ENCODE data around the gene TPSB2. TPM values are rescaled to one million over a fixed set of nuclear protein-coding genes. Genes with fewer than 3 reads are reported as not detected.
"Not testable (repeated sequence)": the region's sequence is repeated elsewhere in the genome, so short reads cannot be mapped to it uniquely, and the experiment has no call there.

The TPSB2 gene
- total RNA-seq, 4 donors from 2014 or later = 32.8 to 163 (median 51.4) TPM

GRCh38 chr16:1244881-1245280 lies 14.9 kb upstream of the TPSB2 start:
- no peak for TF ChIP-seq CTCF (IDR thresholded peaks at IDR 0.05; ENCODE audit: low read depth)

DNA sequence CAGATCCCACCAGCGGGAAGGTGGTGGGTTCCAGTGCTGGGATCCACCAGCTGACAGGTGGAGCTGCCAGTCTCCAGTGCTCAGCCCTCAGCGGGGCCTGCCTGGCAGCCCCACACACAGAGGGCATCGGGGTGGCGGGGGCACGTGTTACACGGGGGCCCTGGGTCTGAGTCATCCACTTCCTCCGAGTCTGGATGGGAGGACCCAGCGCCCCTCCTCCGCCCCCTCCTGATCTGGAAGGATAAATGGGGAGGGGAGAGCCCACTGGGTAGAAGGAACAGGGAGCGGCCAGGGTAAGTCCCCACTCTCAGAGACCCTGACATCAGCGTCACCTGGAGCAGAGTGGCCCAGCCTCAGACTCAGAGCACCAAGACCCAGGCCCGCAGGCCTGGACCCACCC lies 10.5 kb upstream of the TPSB2 start, which contains the start of gene TPSAB1:
TPSAB1 (plus strand) TSS at position 270 of the 400 bp plus-strand sequence. CDS start 234 bp downstream, outside the sequence.
- not testable (repeated sequence) for TF ChIP-seq CTCF (IDR thresholded peaks at IDR 0.05; ENCODE audit: low read depth)

- no peak for TF ChIP-seq CTCF (IDR thresholded peaks at IDR 0.05; ENCODE audit: low read depth)
Observed at GRCh38 chr16:1237990-1238389, 8.0 kb upstream of the TPSB2 start.

- TF ChIP-seq CTCF (IDR thresholded peaks at IDR 0.05; ENCODE audit: low read depth) = no peak
Observed at GRCh38 chr16:1225051-1225451, 4.9 kb downstream of the TPSB2 start, which contains the start of gene TPSG1. TPSG1 (minus strand) TSS chr16:1225268; CDS start chr16:1225252, 16 bp downstream.

- TF ChIP-seq CTCF (IDR thresholded peaks at IDR 0.05; ENCODE audit: low read depth) = no peak
Observed at GRCh38 chr16:1224558-1224957, 5.4 kb downstream of the TPSB2 start.

GRCh38 chr16:1223355-1224214 lies 6.4 kb downstream of the TPSB2 start:
- TF ChIP-seq CTCF (IDR thresholded peaks at IDR 0.05; ENCODE audit: low read depth) = no peak

GRCh38 chr16:1222553-1223354 lies 7.2 kb downstream of the TPSB2 start:
- no peak for TF ChIP-seq CTCF (IDR thresholded peaks at IDR 0.05; ENCODE audit: low read depth)
